Keratinocyte (primary cell): ENCODE measurements around the gene TMTC4. TPM values are rescaled to one million over a fixed set of nuclear protein-coding genes. Genes with fewer than 3 reads are reported as not detected.
A peak's percentile ranks its signal among the peaks of the same experiment; 100 is the strongest.

Source experiments
- DNase-seq: peaks from one replicate; pipeline ENCODE4 v3.0.0-alpha.2; 2011; ENCODE audit warnings: low read depth, missing footprints, low spot score
- FAIRE-seq: peaks from 2 replicates; lab custom pipeline; 2011; peaks lifted over from hg19 to GRCh38; lab: Jason Lieb, UNC
- H2AFZ ChIP-seq: 2 replicates; pipeline ENCODE4 v1.6.0; 2012; ENCODE audit warnings: low read length, control low read depth, inconsistent platforms; ENCODE audit not compliant: control insufficient read depth
- H3K27ac ChIP-seq: 2 replicates; pipeline ENCODE4 v1.5.1; 2011; ENCODE audit warnings: low read length; ENCODE audit not compliant: control insufficient read depth, insufficient read depth
- H3K27me3 ChIP-seq: 3 replicates; pipeline ENCODE4 v1.6.0; 2011; ENCODE audit warnings: low read length; ENCODE audit not compliant: control insufficient read depth, insufficient read depth; ENCODE audit errors: extremely low read depth
- H3K36me3 ChIP-seq, 2 experiments: 2 replicates in 1 of 2; 3 replicates in 1 of 2; pipeline ENCODE4 v1.5.1; 2011; ENCODE audit warnings: low read length in 2 of 2, mild to moderate bottlenecking in 1 of 2; ENCODE audit not compliant: control insufficient read depth in 2 of 2, insufficient read depth in 2 of 2; ENCODE audit errors: extremely low read depth in 1 of 2
- H3K4me1 ChIP-seq: 3 replicates; pipeline ENCODE4 v1.5.1; 2011; ENCODE audit warnings: low read length; ENCODE audit not compliant: control insufficient read depth, insufficient read depth; ENCODE audit errors: extremely low read depth
- H3K4me2 ChIP-seq: 3 replicates; pipeline ENCODE4 v1.6.0; 2011; ENCODE audit warnings: low read depth, low read length; ENCODE audit not compliant: control insufficient read depth, insufficient read depth; ENCODE audit errors: extremely low read depth
- H3K4me3 ChIP-seq, 3 experiments: fragments of 200-600 bp in 1 of 3; sonication (generic) in 1 of 3; 2 replicates in 2 of 3; 3 replicates in 1 of 3; pipeline ENCODE4 v1.5.1; 2011 to 2016; ENCODE audit warnings: low read length in 3 of 3, mild to moderate bottlenecking in 3 of 3, control low read depth in 2 of 3, inconsistent platforms in 1 of 3, low read depth in 1 of 3, mixed read lengths in 1 of 3, mixed run types in 1 of 3, moderate library complexity in 1 of 3; ENCODE audit not compliant: control insufficient read depth in 2 of 3, insufficient read depth in 2 of 3; ENCODE audit errors: extremely low read depth in 1 of 3
- H3K79me2 ChIP-seq: 2 replicates; pipeline ENCODE4 v1.6.0; 2012; ENCODE audit warnings: low read length; ENCODE audit not compliant: control insufficient read depth, insufficient read depth
- H3K9ac ChIP-seq: 3 replicates; pipeline ENCODE4 v1.6.0; 2011; ENCODE audit warnings: low read length; ENCODE audit not compliant: control insufficient read depth, insufficient read depth; ENCODE audit errors: extremely low read depth
- H3K9me1 ChIP-seq: 3 replicates; pipeline ENCODE4 v1.6.0; 2011; ENCODE audit warnings: low read length; ENCODE audit not compliant: control insufficient read depth, insufficient read depth; ENCODE audit errors: extremely low read depth
- H3K9me3 ChIP-seq: 2 replicates; pipeline ENCODE4 v1.5.1; 2012; ENCODE audit warnings: low read depth, low read length; ENCODE audit not compliant: control insufficient read depth
- H4K20me1 ChIP-seq: 3 replicates; pipeline ENCODE4 v1.6.0; 2011; ENCODE audit warnings: low read length; ENCODE audit not compliant: control insufficient read depth, insufficient read depth; ENCODE audit errors: extremely low read depth
- CTCF ChIP-seq, 3 experiments: IDR thresholded peaks in 1 of 3; conservative IDR thresholded peaks in 1 of 3; optimal IDR thresholded peaks in 1 of 3; 2 replicates in 2 of 3; 3 replicates in 1 of 3; pipeline versions ENCODE3 to v1.5.1; 2011; ENCODE audit warnings: low read length in 3 of 3, mild to moderate bottlenecking in 3 of 3, moderate library complexity in 2 of 3, control low read depth in 1 of 3, inconsistent platforms in 1 of 3; ENCODE audit not compliant: insufficient read depth in 2 of 3; ENCODE audit errors: extremely low read depth in 1 of 3
- EZH2 ChIP-seq: IDR thresholded peaks from one replicate; pipeline ENCODE4 v1.6.1; 2012; ENCODE audit warnings: inconsistent platforms, mild to moderate bottlenecking, low read length, moderate library complexity
- dilution Hi-C: fragments of 300-500 bp; cut with MboI; formaldehyde crosslinking; loops from one replicate; pipeline ENCODE4 v1.7.0; 2020; ENCODE audit warnings: low sequenced_read_pairs; ENCODE audit not compliant: extremely low pct_ligation_motif_present
- polyA minus RNA-seq, 3 experiments: library from RNA; depleted of rRNA, polyadenylated mRNA; stranded (reverse); fragments of >200 nt; gene quantifications; 1 replicate in 1 of 3; 2 replicates in 1 of 3; 3 replicates in 1 of 3; pipeline ENCODE4 v1.2.3, GENCODE V29; 2011
- polyA plus RNA-seq, 5 experiments: library from polyadenylated mRNA; depleted of rRNA in 3 of 5; stranded (reverse) in 3 of 5; stranded (forward) in 1 of 5; unstranded in 1 of 5; fragments of >200 nt; gene quantifications; 1 replicate in 1 of 5; 2 replicates in 3 of 5; 3 replicates in 1 of 5; pipeline versions ENCODE4 v1.2.1 to v1.2.3, GENCODE V29; 2011 to 2012; ENCODE audit warnings: missing spikeins in 2 of 5, low read depth in 1 of 5, low replicate concordance in 1 of 5

Gene TMTC4
- 4.6 to 6.8 TPM (median 6.5 TPM) in 3 replicates for polyA plus RNA-seq
- 2.8 TPM for polyA plus RNA-seq (2011; ENCODE audit: low read depth)
- polyA plus RNA-seq (2011; cell fraction: cytosol; rRNA removed) = 4.1 TPM in 2 replicates
- 11.5 and 11.6 TPM in 2 replicates for polyA plus RNA-seq (2011; cell fraction: nucleus; rRNA removed)
- polyA plus RNA-seq (2012; ENCODE audit: low replicate concordance) = 4.1 and 4.6 TPM in 2 replicates
- 5.5 to 7.7 TPM (median 6.3 TPM) in 3 replicates for polyA minus RNA-seq
- 5.0 TPM for polyA minus RNA-seq (2011; cell fraction: cytosol; rRNA and poly(A)+ RNA removed)
- polyA minus RNA-seq (2011; cell fraction: nucleus; rRNA and poly(A)+ RNA removed) = 9.3 and 10.1 TPM in 2 replicates

GRCh38 chr13:100674572-100674871 is at the start of gene TMTC4:
Gene TMTC4 (minus strand): TSS chr13:100674795. CDS start chr13:100670362, 4,433 bp downstream.
- dilution Hi-C loops = no loop called here
- Histone ChIP-seq H3K9ac (peak within 1 kb of the TSS; percentile 65), H4K20me1 (no peaks in the 10 kb centered on the region), H3K27me3 (peaks cover 4% of the 10 kb centered on the region), H3K4me3 (peak within 1 kb of the TSS; percentile 67 to 78 (median 72)), H3K4me1 (peaks cover 6% of the 10 kb centered on the region), H3K9me1 (no peaks in the 10 kb centered on the region), H3K27ac (peak within 1 kb of the TSS; percentile 26), H3K9me3 (no peaks in the 10 kb centered on the region), H3K4me2 (peak within 1 kb of the TSS; percentile 91), H3K36me3 (no peaks in the 10 kb centered on the region), H3K79me2 (peaks cover 6% of the 10 kb centered on the region), H2AFZ (peak within 1 kb of the TSS; percentile 96)
- FAIRE-seq (no peak), DNase-seq (no peak)
- TF ChIP-seq CTCF (optimal IDR thresholded peaks at IDR 0.05 in 1 of 3, IDR thresholded peaks at IDR 0.05 in 1 of 3, conservative IDR thresholded peaks at IDR 0.05 in 1 of 3; ENCODE audit: extremely low read depth in 1 of 3, insufficient read depth in 2 of 3, low read length in 3 of 3) (no peak), EZH2 (no peak)

GRCh38 chr13:100722517-100722916 is 47.9 kb upstream of the TMTC4 start:
- no peak for TF ChIP-seq EZH2
- no peak for TF ChIP-seq CTCF (optimal IDR thresholded peaks at IDR 0.05 in 1 of 3, IDR thresholded peaks at IDR 0.05 in 1 of 3, conservative IDR thresholded peaks at IDR 0.05 in 1 of 3; ENCODE audit: extremely low read depth in 1 of 3, insufficient read depth in 2 of 3, low read length in 3 of 3)
- FAIRE-seq = no peak
- no peaks in the 10 kb centered on the region for H3K36me3 ChIP-seq

More at GRCh38 chr13:100722517-100722916, 47.9 kb upstream of the TMTC4 start:
- no peaks in the 10 kb centered on the region for H3K9me1 ChIP-seq
- no peaks in the 10 kb centered on the region for H3K79me2 ChIP-seq
- H3K27ac ChIP-seq = no peak overlapping the region
- H3K4me2 ChIP-seq = no peak overlapping the region
- H3K4me1 ChIP-seq = no peaks in the 10 kb centered on the region
- no peak overlapping the region for H3K9ac ChIP-seq
- H3K9me3 ChIP-seq = no peaks in the 10 kb centered on the region
- H3K27me3 ChIP-seq = no peaks in the 10 kb centered on the region
- dilution Hi-C loops = no loop called here
- H4K20me1 ChIP-seq = no peaks in the 10 kb centered on the region
- no peak overlapping the region for H2AFZ ChIP-seq
- no peak overlapping the region for H3K4me3 ChIP-seq
- no peak for DNase-seq
